HCEC 1CT (cell line): Measurements from ENCODE around the gene UBE3B.

Experiments
- DNase-seq: peaks from one replicate; pipeline ENCODE4 v3.0.0-alpha.2; 2017

UBE3B gene

GRCh38 chr12:109476807-109477184 is 638 bp upstream of the UBE3B start:
- no peak for DNase-seq

GRCh38 chr12:109477963-109478315 is 505 bp downstream of the UBE3B start:
- no peak for DNase-seq

GRCh38 chr12:109479761-109480160 is 2.3 kb downstream of the UBE3B start:
- DNase-seq = no peak

GRCh38 chr12:109480356-109480755 is 2.9 kb downstream of the UBE3B start:
- no peak for DNase-seq

GRCh38 chr12:109481863-109482262 is 4.4 kb downstream of the UBE3B start:
- DNase-seq = no peak

- DNase-seq = no peak
Measured at GRCh38 chr12:109482491-109482890, 5.1 kb downstream of the UBE3B start.

- no peak for DNase-seq
Measured at GRCh38 chr12:109482894-109483293, 5.5 kb downstream of the UBE3B start.

- DNase-seq = no peak
Measured at GRCh38 chr12:109483346-109483745, 5.9 kb downstream of the UBE3B start.

- no peak for DNase-seq
Measured at GRCh38 chr12:109485201-109485600, 7.8 kb downstream of the UBE3B start.

GRCh38 chr12:109487181-109488050 is 10.0 kb downstream of the UBE3B start:
- DNase-seq = no peak

GRCh38 chr12:109488051-109488665 is 10.7 kb downstream of the UBE3B start:
- no peak for DNase-seq

- DNase-seq = no peak
Measured at GRCh38 chr12:109489016-109489954, 11.9 kb downstream of the UBE3B start.

GRCh38 chr12:109489955-109490565 is 12.6 kb downstream of the UBE3B start:
- no peak for DNase-seq

- DNase-seq = no peak
Measured at GRCh38 chr12:109491671-109492070, 14.2 kb downstream of the UBE3B start.

- DNase-seq = no peak
Measured at GRCh38 chr12:109492371-109492770, 14.9 kb downstream of the UBE3B start.

GRCh38 chr12:109493090-109493489 is 15.7 kb downstream of the UBE3B start:
- no peak for DNase-seq

GRCh38 chr12:109493938-109494337 is 16.5 kb downstream of the UBE3B start:
- no peak for DNase-seq

GRCh38 chr12:109494348-109494881 is 17.0 kb downstream of the UBE3B start:
- no peak for DNase-seq

GRCh38 chr12:109495012-109495411 is 17.6 kb downstream of the UBE3B start:
- DNase-seq = no peak

- DNase-seq = no peak
Measured at GRCh38 chr12:109496306-109496705, 18.9 kb downstream of the UBE3B start.

- peak; percentile 5 for DNase-seq
Measured at GRCh38 chr12:109497675-109498074, 20.2 kb downstream of the UBE3B start.

- no peak for DNase-seq
Measured at GRCh38 chr12:109500406-109501185, 23.2 kb downstream of the UBE3B start.
